Skeletal muscle satellite cell (primary cell): ENCODE data around the gene PRDM1.
A peak's percentile ranks its signal among the peaks of the same experiment; 100 is the strongest.

Source experiments
- H3K27me3 ChIP-seq: 2 replicates; pipeline ENCODE4 v1.7.0; 2013; ENCODE audit warnings: low read length; ENCODE audit not compliant: control insufficient read depth, insufficient read depth
- H3K36me3 ChIP-seq: 2 replicates; pipeline ENCODE4 v1.7.0; 2013; ENCODE audit warnings: mild to moderate bottlenecking, control low read depth, low read length; ENCODE audit not compliant: insufficient read depth
- H3K4me1 ChIP-seq: 2 replicates; pipeline ENCODE4 v1.7.0; 2013; ENCODE audit warnings: low read length; ENCODE audit not compliant: control insufficient read depth, insufficient read depth
- H3K4me2 ChIP-seq: 2 replicates; pipeline ENCODE4 v1.7.0; 2013; ENCODE audit warnings: mild to moderate bottlenecking, low read length
- H3K4me3 ChIP-seq: 2 replicates; pipeline ENCODE4 v1.7.0; 2013; ENCODE audit warnings: low read length
- H3K9ac ChIP-seq: 2 replicates; pipeline ENCODE4 v1.7.0; 2013; ENCODE audit warnings: mild to moderate bottlenecking, low read depth, low read length, moderate library complexity
- H3K9me3 ChIP-seq: replicated peaks from 2 replicates; pipeline ENCODE4 v1.7.0; 2013; ENCODE audit warnings: mild to moderate bottlenecking, control low read depth, low read length

Gene PRDM1

DNA sequence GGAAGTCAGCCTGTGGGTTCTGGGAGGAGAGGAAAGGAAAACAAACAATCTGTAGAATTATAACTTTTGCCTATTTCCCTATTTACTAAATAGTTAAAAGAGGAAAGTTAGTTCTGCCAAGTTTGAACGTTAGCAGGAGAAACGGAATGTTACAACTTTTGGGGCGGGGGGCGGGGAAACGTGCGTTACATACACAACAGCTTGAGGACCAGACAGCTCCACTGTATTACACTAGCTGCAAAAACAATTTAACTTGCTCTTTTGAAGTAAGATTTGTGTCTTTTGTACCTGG, 498 bp upstream of the PRDM1 start:
- Histone ChIP-seq H3K9me3 (no peaks in the 10 kb centered on the region), H3K9ac (peak overlapping the region; percentile 80), H3K4me3 (peak overlapping the region; percentile 81), H3K27me3 (no peaks in the 10 kb centered on the region), H3K36me3 (no peaks in the 10 kb centered on the region), H3K4me1 (peaks cover 60% of the 10 kb centered on the region), H3K4me2 (peak overlapping the region; percentile 90)

DNA sequence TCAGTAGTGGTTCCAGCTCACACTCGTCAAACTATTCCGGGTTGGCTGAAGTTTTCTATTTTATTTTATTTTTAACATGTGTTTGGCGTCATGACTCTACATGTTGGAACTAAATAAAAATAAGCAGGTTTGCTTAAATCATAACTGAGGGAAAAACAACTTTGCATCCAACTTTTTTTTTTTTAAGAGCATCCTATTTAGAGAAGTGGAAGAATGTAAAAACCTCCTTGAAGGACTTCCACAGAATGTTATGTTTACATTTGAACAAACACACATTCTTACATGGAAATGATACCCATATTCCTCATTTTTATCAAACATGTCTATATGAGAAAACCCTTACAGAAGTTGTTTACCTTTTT, 659 bp downstream of the PRDM1 start:
- H3K4me3 ChIP-seq: peak overlapping the region; percentile 81
- peak overlapping the region; percentile 80 for H3K9ac ChIP-seq

DNA sequence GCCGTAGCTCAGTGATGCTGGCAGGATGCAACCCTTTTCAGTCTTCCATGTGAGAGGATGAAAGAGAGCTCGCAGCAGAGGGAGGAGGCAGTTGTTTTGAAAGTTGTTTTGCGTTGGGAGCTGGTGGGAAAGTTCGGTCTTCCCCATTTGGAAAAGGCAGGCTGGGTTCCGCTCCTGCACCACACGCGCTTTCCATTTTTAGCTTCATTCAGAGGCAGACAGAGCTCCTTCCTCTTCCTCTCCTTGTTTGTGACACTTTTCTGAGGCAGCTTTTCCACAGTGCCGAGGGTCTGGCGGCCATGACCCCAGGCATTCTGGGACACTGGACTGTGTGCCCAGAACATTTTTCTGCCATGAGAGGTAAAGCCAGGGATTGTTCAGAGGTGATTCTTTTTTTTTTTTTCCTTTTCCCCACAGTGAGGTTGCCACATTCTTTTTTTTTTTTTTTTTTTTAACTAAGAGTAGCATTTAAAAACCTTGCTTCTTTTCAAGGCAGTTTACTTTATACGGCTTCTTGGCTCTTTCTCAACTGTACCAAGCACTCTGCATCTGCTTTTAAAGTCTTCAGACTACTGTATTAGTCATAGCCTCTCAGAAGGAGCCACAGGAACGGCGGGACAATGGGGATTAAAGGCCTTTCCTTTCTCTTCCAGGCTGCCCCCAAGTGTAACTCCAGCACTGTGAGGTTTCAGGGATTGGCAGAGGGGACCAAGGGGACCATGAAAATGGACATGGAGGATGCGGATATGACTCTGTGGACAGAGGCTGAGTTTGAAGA, 1.6 kb downstream of the PRDM1 start:
- H3K4me1 ChIP-seq: peaks cover 55% of the 10 kb centered on the region

More for the DNA sequence above, 659 bp downstream of the PRDM1 start:
- Histone ChIP-seq H3K36me3 (no peaks in the 10 kb centered on the region), H3K4me1 (peaks cover 60% of the 10 kb centered on the region), H3K9me3 (no peaks in the 10 kb centered on the region), H3K4me2 (peak overlapping the region; percentile 90), H3K27me3 (no peaks in the 10 kb centered on the region)

DNA sequence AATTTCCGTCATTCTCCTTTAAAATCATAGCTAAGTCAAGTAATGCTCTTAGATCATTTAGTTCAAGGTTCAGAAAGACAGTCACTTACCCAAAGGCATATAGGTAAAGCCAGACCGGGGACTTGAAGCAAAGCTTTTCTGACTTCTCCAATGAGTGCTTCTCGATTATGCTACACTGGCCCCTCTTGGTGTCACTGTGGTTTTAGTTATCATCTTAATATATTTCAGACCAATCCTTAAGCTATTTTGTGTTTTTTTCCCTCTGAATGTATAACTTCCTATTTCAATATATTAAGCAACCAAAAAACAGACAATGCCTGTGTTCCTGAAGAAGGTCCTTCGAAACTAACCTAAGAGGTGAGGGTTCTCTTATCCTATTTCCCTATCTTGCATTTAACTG, 3.9 kb downstream of the PRDM1 start:
- Histone ChIP-seq H3K4me2 (peak overlapping the region; percentile 90), H3K4me1 (peaks cover 34% of the 10 kb centered on the region), H3K27me3 (no peaks in the 10 kb centered on the region), H3K9ac (peak overlapping the region; percentile 80), H3K9me3 (no peaks in the 10 kb centered on the region), H3K4me3 (peak overlapping the region; percentile 81), H3K36me3 (no peaks in the 10 kb centered on the region)

More for the DNA sequence above, 1.6 kb downstream of the PRDM1 start:
- H3K9ac ChIP-seq: peak overlapping the region; percentile 80
- peak overlapping the region; percentile 90 for H3K4me2 ChIP-seq
- no peaks in the 10 kb centered on the region for H3K27me3 ChIP-seq
- no peaks in the 10 kb centered on the region for H3K9me3 ChIP-seq
- H3K4me3 ChIP-seq: peak overlapping the region; percentile 81
- H3K36me3 ChIP-seq: no peaks in the 10 kb centered on the region

DNA sequence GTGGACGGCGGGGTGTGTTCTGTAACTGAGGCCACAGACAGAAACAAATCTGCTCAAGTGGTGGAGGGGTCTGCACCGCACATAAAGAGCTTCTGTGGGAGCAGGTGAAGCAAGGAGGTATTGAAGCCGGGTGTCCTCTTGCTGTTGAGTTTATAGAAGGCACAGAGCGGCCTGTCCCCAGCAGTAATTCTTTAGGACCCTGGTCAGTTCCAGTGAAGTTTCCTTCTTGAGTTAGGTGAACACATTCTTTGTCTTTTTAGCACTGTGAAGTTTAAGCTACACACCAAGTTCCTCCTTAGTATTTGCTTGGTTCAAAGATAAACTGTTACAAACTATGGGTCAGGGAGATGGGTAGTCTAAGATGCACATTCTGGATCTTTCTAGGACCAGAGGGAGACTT, 6.1 kb downstream of the PRDM1 start:
- Histone ChIP-seq H3K27me3 (no peaks in the 10 kb centered on the region), H3K4me1 (peaks cover 20% of the 10 kb centered on the region), H3K9ac (no peak overlapping the region), H3K4me2 (no peak overlapping the region), H3K4me3 (no peak overlapping the region), H3K36me3 (no peaks in the 10 kb centered on the region), H3K9me3 (no peaks in the 10 kb centered on the region)

DNA sequence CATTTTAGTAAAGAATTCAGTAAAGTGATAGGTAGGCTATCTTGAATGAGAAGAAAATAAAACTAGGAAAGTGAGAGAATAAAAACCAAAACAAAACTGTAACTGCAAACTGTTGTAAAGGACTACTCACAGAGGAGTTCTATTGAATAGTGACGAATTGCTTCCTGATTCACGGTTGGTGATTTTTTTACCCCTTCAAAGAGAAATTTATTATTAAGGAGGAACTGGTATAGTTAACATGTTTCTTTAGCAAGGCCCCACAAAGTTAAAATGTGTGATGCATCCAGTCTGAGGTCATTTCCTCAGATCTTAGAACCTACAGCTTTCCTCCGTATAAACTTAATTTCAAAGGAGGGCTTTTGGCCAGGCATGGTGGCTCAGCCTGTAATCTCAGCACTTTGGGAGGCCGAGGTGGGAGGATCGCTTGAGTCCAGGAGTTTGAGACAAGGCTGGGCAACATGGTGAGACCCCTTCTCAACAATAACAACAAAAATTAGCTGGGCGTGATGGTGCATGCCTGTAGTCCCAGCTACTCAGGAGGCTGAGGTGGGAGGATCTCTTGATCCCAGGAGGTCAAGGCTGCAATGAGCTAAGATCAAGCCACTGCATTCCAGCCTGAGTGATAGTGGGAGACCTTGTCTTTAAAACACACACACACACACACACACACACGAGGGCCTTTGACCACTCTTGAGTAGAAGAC, 8.3 kb downstream of the PRDM1 start:
- H3K4me1 ChIP-seq: peaks cover 21% of the 10 kb centered on the region
- H3K9me3 ChIP-seq: no peaks in the 10 kb centered on the region
- no peak overlapping the region for H3K4me3 ChIP-seq
- H3K36me3 ChIP-seq: no peaks in the 10 kb centered on the region
- no peak overlapping the region for H3K4me2 ChIP-seq
- no peaks in the 10 kb centered on the region for H3K27me3 ChIP-seq
- no peak overlapping the region for H3K9ac ChIP-seq

DNA sequence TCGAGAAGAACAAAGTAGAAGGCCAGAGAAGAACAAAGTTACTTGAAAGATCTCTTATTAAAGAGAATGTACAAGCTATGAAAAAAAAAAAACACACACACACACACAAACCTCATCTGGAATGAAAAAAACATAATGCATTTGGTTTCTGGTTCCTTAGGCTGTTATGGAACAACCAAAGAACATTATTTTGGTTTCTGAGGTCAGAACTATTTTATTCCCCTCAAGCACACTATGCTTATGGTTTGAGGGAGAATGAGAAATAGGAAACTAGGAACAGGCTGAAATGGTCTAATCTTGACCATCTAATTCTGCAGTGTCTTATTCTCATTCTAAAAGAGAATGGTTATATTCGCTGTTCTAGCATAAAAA, 8.8 kb downstream of the PRDM1 start:
- Histone ChIP-seq H3K27me3 (no peaks in the 10 kb centered on the region), H3K4me3 (no peak overlapping the region), H3K36me3 (no peaks in the 10 kb centered on the region), H3K4me1 (peaks cover 22% of the 10 kb centered on the region), H3K9ac (no peak overlapping the region), H3K4me2 (no peak overlapping the region), H3K9me3 (no peaks in the 10 kb centered on the region)

DNA sequence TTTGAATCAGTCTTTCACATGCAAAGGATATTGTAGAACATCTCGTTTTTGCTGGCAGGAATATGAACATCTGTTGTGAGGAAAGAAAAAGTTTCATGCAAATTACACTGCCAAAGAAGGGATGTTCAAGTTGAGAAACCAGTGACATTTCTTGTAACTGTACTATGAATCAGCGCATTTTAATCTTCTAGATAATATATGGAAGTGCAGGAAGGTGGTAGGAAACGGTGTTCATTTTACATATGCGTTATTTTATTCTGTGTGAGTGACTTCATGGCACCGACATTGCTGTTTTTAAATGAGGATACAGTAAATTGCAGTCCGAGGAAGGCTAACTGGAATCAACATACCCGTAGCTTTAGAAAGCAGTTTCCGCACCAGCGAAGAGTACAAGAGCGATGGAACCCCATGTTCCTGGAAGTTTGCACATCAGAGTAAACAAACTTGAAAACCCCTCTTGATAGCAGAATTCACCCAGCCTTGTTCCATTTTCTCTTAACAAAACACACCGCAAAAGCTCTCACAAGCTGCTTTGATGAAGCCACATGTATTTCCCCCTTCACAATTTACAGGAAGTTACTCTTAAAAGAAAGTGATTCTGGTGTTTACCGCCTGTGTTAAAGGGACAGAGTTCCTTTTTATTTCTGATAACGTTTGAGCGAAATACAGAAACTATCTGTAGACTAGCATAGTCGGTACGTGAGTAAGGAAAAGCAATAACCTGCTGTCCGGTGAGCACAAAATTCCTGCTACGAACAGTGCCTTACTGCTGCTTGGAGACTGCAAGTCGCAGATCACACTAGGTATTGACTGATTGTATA, 11.5 kb downstream of the PRDM1 start:
- Histone ChIP-seq H3K36me3 (peaks cover 4% of the 10 kb centered on the region), H3K9me3 (no peaks in the 10 kb centered on the region), H3K9ac (peak overlapping the region; percentile 78), H3K27me3 (no peaks in the 10 kb centered on the region), H3K4me2 (peak overlapping the region; percentile 87), H3K4me3 (peak overlapping the region; percentile 71), H3K4me1 (peaks cover 22% of the 10 kb centered on the region)

DNA sequence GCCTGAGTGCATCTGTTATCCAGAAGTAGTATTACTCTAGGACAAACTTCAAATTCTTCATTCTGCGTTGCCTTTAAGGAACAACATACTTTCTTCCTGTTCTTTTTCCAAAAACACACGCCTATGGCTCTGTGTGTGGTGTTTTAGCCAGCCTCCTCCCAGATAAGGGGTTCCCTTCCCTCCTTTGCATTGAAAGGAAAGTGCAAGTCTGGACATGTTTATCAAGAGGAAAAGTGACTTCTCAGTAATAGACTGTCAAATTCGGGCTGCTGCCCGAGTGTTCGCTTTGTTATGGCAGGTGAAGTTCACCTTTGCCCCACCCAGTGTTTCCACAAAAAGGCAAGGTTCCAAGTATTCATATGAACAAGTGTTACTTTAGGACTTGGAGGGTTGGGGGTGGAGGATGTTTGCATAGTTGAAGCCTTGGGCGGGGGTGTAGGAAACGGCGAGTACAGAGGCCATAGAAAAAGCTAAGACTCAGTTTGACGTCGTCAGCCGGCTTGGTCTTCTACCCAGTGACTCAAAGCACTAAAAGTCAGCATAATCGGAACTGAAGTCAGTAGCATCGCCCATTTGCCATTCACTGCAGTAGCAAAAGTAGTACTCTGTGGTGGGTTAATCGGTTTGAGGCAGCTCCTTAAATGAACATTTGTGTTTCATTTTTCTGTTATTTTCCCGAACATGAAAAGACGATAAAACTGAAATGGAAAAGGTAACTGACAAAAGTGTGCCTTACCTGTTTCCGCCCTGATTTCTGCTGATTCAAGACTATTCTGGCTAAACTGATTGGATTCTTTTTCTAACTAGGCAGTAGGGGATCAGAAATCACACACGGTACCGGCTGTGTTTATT, 12.5 kb downstream of the PRDM1 start:
- Histone ChIP-seq H3K9ac (peak overlapping the region; percentile 78), H3K27me3 (no peaks in the 10 kb centered on the region), H3K4me2 (peak overlapping the region; percentile 87), H3K4me3 (peak overlapping the region; percentile 71), H3K36me3 (peaks cover 4% of the 10 kb centered on the region), H3K9me3 (no peaks in the 10 kb centered on the region), H3K4me1 (peaks cover 22% of the 10 kb centered on the region)

DNA sequence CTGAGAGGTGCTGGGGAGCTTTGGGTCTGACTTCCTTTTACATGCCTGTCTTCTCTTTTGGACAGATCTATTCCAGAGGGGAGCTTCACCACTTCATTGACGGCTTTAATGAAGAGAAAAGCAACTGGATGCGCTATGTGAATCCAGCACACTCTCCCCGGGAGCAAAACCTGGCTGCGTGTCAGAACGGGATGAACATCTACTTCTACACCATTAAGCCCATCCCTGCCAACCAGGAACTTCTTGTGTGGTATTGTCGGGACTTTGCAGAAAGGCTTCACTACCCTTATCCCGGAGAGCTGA, 13.1 kb downstream of the PRDM1 start:
- no peaks in the 10 kb centered on the region for H3K9me3 ChIP-seq
- H3K4me2 ChIP-seq: peak overlapping the region; percentile 87
- no peaks in the 10 kb centered on the region for H3K27me3 ChIP-seq
- H3K36me3 ChIP-seq: peaks cover 4% of the 10 kb centered on the region
- peak overlapping the region; percentile 71 for H3K4me3 ChIP-seq
- H3K9ac ChIP-seq: peak overlapping the region; percentile 78
- peaks cover 22% of the 10 kb centered on the region for H3K4me1 ChIP-seq

DNA sequence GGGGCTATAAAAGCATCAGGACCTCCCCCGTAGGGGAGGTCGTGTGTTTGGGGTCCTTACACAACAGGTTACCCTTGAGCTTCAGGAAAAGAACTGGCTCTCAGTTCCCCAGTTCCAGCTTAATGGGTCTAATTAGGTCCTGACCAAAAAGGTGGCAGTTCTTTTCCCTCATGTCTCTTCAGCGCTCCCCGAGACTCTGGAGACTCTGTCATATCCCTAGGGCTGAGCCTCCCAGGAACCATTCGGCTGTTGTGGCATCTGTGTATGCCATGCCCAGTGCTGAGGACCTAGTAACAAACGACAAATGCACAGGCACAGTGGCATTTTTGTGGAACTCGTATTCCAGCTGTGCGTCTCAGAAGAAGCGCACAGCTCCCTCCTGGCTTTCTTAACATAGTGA, 14.6 kb downstream of the PRDM1 start:
- H3K4me1 ChIP-seq: peaks cover 22% of the 10 kb centered on the region
- peaks cover 18% of the 10 kb centered on the region for H3K36me3 ChIP-seq
- H3K4me3 ChIP-seq: no peak overlapping the region
- no peak overlapping the region for H3K9ac ChIP-seq
- no peak overlapping the region for H3K4me2 ChIP-seq
- H3K27me3 ChIP-seq: no peaks in the 10 kb centered on the region
- H3K9me3 ChIP-seq: no peaks in the 10 kb centered on the region
